ENCODE results near the gene KRABD2.

Gene KRABD2

GRCh38 chr17:8413938-8414337 is 37.4 kb upstream of the KRABD2 start:
- no peak overlapping the region for H3K4me3 ChIP-seq (ENCODE audit: low read length)
- TF ChIP-seq CTCF (IDR thresholded peaks at IDR 0.05; ENCODE audit: insufficient read depth, low read depth, low read length, missing control alignments), result no peak
- no peak for DNase-seq (ENCODE audit: low read depth)

GRCh38 chr17:8413328-8413727 is 36.8 kb upstream of the KRABD2 start:
- no peak for TF ChIP-seq CTCF (IDR thresholded peaks at IDR 0.05; ENCODE audit: insufficient read depth, low read depth, low read length, missing control alignments)
- DNase-seq (ENCODE audit: low read depth), result no peak
- peak overlapping the region; percentile 19 for H3K4me3 ChIP-seq (ENCODE audit: low read length)

GRCh38 chr17:8412089-8412488 is 35.6 kb upstream of the KRABD2 start:
- TF ChIP-seq CTCF (IDR thresholded peaks at IDR 0.05; ENCODE audit: insufficient read depth, low read depth, low read length, missing control alignments), result no peak
- DNase-seq (ENCODE audit: low read depth), result no peak
- no peak overlapping the region for H3K4me3 ChIP-seq (ENCODE audit: low read length)

- no peak for DNase-seq (ENCODE audit: low read depth)
- H3K4me3 ChIP-seq (ENCODE audit: low read length), result no peak overlapping the region
- no peak for TF ChIP-seq CTCF (IDR thresholded peaks at IDR 0.05; ENCODE audit: insufficient read depth, low read depth, low read length, missing control alignments)
These were observed 34.4 kb upstream of the KRABD2 start for GRCh38 chr17:8410883-8411238.

- peak; percentile 87 for TF ChIP-seq CTCF (IDR thresholded peaks at IDR 0.05; ENCODE audit: insufficient read depth, low read depth, low read length, missing control alignments)
- H3K4me3 ChIP-seq (ENCODE audit: low read length), result peak overlapping the region; percentile 37
- peak; percentile 95 for DNase-seq (ENCODE audit: low read depth)
These were observed 33.7 kb upstream of the KRABD2 start for GRCh38 chr17:8409966-8410882.

GRCh38 chr17:8408371-8408770 is 31.9 kb upstream of the KRABD2 start:
- DNase-seq (ENCODE audit: low read depth), result peak; percentile 81
- H3K4me3 ChIP-seq (ENCODE audit: low read length), result no peak overlapping the region
- TF ChIP-seq CTCF (IDR thresholded peaks at IDR 0.05; ENCODE audit: insufficient read depth, low read depth, low read length, missing control alignments), result no peak

GRCh38 chr17:8406174-8406573 is 29.7 kb upstream of the KRABD2 start:
- DNase-seq (ENCODE audit: low read depth), result no peak
- TF ChIP-seq CTCF (IDR thresholded peaks at IDR 0.05; ENCODE audit: insufficient read depth, low read depth, low read length, missing control alignments), result no peak
- H3K4me3 ChIP-seq (ENCODE audit: low read length), result no peak overlapping the region
